Hepatic stellate cell (primary cell): ENCODE measurements around the gene GALNT6.

ENCODE experiments used
- DNase-seq: peaks from one replicate; pipeline ENCODE4 v3.0.0; 2011; ENCODE audit warnings: low spot score

Gene GALNT6

DNA sequence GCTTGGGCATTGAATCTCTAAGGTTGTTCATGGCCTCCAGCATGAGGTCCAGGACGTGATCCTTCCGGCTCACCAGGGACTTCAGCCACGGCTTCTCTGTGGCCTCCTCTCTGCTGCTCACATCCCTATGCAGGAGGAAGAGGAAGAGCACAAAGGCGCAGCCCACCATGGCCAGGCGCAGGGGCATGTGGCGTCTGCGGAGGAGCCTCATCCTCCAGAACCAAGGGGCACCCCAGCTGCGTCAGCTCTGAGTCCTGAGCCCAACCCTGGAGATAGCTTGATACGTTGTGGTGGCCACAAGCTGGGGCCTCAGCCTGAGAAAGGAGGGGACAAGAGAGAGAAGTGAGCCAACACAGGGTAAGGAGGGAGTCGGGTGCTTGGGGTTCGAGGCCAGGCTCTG is 11.6 kb downstream of the GALNT6 start:
- no peak for DNase-seq

DNA sequence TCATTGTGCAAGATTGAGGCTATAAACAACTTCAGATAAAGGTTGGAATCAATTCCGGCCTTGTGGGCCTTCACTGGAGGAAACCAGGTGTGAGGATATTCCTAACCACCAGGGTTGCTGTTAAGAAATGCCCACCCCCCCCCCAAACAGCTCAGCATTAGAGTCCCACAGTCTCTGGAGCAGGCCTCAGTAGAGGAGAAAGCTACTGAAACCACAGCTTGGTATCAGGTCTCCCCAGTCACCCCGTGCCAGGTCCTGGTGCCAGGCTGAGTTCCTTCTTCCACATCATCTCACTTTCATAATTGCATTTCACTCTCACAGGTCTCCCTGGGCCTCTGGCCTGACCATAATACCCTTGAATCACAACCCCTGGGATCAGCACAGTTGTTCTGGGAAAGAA is 12.5 kb downstream of the GALNT6 start:
- DNase-seq, result no peak

DNA sequence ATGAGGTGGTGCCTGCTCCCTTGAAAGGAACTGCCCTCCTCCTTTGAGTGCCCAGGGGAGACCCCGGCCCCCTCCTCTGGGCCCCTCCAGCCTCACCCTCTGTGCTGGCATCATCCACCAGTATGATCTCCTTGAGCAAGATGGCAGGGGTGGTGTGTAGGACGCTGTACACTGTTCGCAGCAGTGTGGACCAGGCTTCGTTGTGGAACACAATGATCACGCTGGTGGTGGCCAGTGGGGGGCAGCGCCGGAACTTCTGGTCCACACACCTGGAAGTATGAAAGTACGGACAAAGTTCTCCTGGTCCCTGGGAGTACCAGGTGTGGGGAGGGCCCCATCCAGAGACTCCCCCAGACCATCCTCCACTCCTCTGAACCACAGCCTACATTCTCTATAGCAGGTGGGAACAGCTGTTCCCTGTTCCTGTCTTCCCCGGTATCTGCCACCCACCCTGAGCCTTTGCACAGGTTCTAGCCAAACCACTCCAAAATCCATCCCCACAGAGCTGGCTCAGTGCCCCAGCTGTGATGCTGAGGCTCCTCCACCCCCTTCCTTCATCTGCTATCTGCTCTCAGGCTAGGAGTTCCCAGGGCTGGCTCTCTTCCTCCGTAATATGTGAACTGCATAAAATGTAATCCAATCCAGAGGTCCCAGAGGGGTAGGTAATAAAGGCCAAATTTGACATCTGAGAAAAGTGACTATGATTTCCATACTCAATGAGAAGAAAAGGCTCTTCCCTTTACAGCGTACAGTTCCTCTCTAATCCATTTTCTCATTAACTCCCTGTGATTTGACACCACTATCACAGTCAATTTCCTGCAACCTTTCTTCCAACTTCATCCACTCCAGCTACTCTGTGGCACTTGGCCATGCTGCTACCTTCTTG is 13.9 kb downstream of the GALNT6 start:
- no peak for DNase-seq

DNA sequence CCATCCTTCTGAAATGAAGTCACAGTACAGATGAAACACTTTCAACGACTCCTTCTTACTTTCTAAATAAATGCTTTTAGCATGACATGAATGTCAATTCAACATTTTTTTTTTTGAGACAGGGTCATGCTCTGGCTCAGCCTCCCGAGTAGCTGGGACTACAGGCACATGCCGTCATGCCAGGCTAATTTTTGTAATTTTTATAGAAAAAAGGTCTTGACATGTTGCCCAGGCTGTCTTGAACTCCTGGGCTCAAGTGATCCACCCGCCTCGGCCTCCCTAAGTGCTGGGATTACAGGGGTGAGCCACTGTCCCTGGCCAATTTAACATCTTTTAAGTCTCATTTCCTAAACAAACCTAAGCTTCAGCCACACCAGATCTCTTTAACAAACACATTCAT is 16.4 kb downstream of the GALNT6 start:
- no peak for DNase-seq

DNA sequence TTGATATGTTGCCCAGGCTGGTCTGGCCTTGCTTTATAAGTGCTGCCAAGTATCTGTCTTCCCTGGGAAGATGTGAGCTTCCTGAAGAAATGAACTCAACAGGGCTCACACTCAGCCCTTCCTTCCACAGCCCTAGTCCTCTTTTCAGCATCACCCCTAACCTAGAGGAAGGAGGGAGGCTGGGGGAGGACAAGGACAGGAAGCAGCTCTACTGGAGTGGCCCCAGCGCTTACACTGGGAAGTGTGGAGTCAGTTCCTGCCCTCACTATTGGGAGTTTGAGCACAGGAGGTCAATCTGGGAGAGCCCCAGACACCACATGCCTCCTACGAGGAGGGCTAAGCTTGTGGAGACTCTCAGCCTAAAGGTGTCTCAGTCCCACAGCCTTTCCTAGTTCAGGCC is 16.8 kb downstream of the GALNT6 start:
- no peak for DNase-seq

DNA sequence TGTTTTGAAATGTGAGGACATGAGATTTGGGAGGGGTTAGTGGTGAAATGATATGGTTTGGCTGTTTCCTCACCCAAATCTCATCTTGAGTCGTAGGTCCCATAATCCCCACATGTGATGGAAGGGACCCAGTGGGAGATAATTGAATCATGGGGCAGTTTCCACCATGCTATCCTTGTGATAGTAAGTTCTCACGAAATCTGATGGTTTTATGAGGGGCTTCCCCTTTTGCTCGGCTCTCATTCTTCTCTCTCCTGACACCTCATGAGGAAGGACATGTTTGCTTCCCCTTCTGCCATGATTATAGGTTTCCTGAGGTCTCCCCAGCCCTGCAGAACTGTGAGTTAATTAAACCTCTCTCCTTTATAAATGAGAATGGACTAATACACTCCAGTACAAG is 18.0 kb downstream of the GALNT6 start:
- no peak for DNase-seq

DNA sequence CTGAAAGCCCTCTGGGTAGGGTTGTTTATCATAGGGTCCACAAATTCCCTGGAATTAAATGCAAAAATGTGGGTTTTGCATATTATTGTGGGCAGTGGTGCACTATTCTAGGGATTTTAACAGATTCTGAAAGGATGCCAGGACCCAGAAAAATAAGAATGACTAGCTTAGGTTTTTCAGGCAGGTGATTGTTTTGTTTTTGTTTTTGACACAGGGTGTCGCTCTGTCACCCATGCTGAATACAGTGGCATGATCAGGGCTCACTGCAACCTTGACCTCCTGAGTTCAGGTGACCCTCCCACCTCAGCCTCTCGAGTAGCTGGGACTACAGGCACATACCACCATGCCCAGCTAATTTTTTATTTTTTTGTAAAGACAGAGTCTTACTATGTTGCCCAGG is 19.2 kb downstream of the GALNT6 start:
- DNase-seq, result no peak

DNA sequence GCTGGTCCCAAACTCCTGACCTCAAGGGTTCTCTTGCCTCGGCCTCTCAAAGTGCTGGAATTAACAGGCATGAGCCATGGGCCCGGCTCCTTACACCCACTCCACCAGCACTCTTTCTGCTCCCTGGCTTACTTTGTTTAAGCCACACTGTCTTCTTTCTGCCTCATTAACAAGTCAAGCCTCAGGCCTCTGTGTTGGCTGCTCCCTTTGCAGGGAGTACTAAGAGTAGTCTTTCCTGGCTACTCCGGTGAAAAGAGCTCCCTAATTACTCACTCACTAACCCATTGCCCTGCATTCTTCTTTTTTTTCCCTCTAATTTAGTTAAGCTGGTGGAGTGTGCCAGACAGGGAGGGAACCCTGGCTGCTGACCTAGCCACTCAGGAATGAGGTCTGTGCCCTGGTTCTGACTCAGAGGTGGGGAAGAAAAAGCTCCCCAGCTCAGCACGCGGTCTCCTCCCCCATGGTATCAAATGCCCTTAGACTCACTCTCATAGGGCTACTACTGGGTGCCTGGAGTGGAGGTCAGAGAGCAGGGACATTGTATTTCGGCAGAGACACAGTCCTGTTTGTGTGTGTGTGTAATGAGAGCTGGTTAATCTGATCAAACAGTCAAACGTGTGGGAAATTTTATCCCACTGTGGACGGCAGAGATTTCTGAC is 19.8 kb downstream of the GALNT6 start:
- peak; percentile 96 for DNase-seq

DNA sequence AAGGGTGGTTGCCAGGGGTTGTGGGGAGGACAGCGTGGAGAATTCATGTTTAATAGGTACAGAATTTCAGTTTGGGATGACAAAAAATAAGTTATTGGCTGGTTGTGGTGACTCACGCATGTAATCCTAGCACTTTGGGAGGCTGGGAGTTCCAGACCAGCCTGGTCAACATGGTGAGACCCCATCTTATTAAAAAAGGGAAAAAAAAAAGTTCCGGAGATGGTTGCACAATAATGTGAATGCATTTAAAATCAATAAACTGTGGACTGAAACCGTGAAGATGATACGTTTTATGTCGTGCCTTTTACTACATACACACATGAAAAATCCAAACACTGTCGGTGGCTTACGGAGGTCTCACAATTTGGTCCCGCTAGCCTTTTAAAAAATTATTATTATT is 20.5 kb downstream of the GALNT6 start:
- no peak for DNase-seq

DNA sequence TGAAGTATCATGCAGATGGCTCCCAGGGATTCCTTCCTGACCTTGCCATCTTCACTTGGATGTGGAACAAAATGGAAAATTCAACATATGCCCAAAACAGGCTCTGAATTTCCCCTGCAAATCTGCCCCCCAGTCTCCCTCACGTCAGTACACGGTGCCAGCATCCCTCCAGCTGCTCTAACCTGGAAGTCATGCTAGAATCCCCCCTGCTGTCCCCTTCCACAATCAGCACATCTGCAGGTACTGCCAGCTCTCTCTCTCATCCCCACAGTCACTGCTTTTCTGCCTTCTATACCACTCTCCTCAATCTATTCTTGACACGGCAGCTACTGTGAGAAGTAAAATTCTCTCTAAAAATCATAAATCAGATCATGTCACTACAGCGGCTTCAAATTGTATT is 21.6 kb downstream of the GALNT6 start:
- no peak for DNase-seq

DNA sequence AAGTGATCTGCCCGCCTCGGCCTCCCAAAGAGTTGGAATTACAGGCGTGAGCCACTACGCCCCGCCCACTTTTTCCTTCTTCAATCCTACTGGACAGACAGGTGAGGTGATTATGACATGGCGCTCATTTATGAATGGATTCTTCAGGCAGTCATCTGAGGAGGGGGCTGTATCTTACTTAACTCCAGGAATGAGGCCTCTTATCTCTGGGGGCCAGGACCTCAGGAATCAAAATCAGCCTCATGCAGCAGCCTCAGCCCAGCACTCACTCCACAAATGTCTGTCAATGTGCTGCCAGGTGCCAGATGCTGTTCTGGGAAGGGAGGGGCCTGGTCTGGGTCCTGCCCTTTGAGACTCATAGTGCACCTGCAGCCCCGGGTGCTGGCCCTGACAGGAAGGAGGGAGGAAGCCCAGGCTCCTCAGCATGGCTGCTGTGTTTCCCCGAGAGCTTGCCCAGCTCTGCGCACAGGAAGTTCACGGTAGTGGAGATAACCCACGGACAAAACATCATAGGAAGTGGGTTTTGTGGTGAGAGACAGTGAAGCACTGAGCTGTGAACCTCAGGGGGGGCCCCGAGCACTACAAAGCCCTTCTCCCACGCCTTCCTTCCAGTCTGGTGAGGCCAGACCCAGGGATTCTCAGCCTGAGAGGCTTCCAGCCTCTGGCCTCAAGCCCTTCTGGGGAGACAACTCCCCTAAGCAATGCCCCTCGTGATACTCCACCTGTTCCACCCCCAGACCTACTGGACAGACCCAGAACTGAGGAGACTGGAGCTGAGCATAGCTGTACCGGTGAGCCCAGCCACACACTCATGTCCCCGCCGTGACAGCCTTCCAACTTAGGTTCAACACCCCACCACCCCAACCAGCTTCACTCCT is 22.3 kb downstream of the GALNT6 start:
- peak; percentile 27 for DNase-seq

DNA sequence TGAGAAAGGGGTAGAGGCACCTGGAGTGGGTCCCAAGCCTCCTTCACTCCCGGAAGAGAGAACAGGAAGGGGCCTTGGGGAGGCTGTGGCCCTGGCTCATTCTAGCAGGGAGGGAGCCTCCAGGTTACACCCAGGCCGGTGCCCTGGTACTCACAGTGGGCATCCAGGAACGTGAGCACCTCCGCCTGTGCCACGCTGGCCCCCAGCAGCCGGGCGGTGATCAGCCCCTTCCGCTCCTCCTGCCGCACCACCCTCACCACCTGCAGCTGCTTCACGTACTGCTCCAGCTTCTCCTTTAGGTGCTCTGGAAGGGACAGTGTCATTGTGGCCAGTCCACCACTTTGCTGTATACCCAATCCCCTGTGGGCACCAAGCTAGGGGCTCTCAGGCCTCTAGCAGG is 25.9 kb downstream of the GALNT6 start:
- DNase-seq, result no peak

DNA sequence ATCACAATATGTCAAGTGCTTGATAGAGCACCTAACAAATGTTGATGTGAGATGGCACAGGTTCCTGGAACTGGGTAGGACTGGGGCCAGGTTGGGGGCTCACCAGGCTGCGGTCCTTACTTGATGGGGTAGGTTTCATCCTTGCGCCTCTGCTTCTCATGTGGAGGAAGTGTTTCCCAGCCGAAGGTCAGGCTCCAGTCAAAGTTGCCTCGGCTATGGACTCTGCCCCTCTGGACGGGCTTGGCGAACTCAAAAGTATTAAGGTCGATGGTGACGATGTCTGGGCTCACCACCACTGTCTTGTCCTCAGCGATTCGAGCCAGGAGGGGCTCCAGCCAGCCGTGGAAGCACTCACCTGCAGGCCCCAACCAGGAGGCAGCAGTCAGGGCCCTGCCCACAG is 27.2 kb downstream of the GALNT6 start:
- no peak for DNase-seq

DNA sequence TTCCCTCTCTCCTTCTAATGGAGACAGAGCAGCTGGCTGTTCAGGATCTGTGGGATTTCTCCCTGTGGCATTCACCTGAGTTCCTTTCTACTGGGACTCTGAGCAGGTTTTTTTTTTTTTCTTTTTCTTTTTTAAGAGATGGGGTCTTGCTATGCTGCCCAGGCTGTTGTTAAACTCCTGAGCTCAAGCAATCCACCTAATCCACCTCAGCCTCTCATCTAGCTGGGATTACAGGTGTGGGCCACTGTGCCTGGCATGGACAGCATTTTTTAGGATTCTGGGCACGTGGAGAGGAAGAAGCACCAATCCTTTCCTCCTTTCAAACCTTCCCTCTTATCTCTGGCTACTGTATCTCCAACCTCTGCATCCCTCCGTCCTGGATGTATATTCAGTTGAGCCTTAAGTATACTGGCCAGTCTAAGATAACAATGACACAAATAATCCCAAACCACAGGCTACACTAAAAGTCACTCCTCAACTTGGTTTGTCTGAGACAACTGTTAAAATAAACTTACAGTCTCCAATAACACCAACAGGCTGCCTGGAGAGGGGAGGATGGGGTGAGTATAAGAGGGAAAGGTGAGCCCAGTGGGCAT is 28.4 kb downstream of the GALNT6 start:
- DNase-seq, result peak; percentile 22

DNA sequence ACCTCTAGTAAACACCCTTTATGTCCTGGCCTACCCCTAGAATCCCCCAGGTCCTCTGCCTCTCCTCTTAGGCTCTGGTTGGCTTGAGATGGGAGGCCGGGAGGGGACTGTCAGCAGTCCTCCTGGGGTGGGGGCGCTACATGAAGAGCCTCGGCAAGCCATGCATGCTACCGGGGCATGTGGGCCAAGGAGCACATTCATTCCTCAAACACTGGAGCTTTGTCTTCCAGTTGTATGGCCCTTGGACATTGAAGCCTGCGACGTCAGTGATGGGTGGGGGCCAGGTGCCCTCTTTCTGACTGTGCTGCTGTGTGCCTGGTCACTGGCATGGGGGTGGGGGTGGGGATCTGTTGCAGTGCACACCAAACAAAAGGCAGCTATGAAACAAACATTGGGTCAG is 28.9 kb downstream of the GALNT6 start:
- no peak for DNase-seq

DNA sequence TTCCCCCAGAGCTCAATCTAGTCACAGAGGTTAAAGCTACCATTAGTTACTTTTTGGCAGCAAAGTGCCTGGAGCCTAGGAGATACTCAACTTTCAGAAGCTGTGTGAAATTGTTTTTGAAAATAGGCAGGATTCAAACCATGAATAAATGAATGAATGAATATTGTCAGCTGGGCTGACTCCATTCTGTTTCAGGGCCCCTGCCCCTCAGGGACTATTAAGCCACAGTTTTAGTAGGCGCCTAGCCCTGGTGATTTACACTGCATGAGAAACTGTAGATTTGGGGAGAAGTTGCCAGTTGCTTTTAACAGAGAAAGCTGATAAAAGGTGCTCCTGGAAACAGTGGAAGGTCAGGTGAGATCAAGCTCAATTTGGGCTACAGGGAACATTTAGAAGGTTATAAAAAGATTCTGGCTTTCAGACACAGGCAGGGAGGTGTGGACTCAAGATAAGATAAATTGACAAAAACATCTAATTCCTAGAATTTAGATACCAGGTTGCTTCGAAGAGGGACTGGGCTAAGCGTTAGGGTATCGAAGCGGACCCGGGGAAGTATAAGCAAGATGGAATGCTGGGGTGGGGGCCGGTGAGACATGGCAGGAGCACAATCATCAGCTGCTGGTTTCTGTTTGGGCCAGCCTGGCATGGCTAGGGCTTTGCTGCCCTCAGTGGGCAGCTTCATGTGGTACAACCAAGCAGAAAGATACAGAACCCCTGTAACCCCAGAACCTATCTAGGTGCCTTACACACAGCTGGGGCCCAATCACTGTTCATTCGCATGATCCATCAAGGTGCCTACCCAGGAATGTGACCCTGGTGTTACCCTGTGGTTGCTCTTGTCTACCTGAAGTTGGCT is 29.8 kb downstream of the GALNT6 start:
- no peak for DNase-seq

DNA sequence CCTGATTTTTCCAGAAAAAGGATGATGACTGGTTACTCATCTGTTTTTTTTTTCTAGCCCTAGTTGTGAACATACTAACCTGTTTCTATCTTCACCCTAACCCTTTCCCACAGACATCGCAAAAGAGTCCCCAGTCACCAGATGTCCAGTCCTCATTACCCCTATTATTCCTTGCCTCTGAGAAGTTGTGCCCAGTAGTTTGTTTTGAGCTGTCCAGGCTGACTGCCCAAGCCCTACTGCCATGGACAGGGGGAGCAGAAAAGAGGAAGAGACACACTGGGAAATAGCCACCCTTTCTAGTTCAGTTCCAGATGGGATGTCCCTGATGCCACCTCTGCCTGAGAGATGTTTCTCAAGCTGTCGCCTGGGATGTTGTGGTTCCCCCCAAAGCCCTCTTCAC is 30.9 kb downstream of the GALNT6 start:
- DNase-seq, result no peak

DNA sequence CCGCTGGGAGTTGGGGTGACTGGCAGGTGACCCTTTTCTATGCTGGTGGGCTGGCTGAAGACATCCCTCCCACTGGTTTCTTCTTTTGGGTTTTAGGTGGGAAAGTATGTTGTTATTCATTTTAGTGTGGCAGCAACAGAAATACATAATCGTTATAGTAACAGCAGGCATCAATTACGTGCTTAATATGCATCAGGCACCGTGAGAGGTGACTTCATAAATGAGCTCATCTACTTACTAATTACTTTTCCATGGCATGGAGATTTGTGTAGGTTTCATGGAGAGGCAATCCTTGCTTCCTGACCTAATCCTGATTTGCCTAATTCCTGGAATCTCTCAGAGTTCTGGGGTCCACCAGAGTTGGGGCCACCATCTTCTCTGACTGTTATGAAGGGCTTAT is 31.4 kb downstream of the GALNT6 start:
- no peak for DNase-seq

DNA sequence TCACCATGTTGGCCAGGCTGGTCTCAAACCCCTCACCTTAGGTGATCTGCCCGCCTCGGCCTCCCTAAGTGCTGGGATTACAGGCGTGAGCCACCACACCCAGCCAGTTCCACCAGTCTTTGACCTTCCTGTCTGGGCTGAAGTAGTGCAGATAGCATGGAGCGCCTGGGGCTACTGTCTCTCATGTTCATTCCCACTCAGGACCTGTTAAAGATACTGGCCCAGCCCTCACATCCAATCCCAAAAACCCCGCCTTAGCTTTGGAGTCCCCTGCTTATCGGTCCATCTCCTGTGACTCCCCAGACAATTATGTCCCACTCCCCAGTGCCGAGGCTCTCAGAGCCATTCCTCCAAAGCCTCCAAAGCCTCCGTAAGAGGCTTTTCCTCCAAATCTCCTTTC is 32.7 kb downstream of the GALNT6 start:
- no peak for DNase-seq

DNA sequence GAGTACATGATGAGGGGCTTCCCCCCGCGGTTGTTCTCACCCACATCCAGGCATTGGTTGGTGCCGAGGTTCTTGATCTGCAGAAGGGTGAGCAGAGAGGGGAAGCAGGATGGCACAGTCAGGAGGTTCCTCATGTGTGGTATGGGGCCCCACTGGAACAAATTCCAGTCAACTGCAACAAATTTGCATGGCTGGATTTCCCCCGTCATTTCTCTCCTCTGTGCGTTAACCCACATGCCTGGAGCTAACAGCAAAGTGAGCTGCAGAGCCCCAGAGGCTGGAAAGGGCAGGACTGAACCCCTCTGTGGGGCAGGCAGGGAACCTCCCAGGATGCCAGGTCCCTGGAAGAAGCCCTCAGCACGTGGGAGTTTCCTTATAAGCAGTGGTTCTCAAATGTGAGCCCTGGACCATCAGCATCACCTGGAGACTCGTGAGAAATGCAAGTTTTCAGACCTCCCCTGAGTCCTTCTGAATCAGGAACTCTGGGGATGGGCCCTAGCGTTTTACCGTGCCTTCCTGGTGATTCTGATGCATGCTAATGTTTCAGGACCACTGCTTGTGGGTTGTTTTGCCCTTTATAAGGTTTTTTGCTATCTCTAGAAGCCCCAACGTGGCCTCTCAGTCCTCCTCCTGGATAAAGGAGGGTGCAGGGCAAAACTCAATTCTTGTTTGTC is 33.7 kb downstream of the GALNT6 start:
- no peak for DNase-seq
